ENCODE results near the gene ANKRD39. TPM values are rescaled to one million over a fixed set of nuclear protein-coding genes. Genes with fewer than 3 reads are reported as not detected.
A peak's percentile ranks its signal among the peaks of the same experiment; 100 is the strongest.
"Not testable (repeated sequence)": the region's sequence is repeated elsewhere in the genome, so short reads cannot be mapped to it uniquely, and the experiment has no call there.

ANKRD39 gene, protein sequence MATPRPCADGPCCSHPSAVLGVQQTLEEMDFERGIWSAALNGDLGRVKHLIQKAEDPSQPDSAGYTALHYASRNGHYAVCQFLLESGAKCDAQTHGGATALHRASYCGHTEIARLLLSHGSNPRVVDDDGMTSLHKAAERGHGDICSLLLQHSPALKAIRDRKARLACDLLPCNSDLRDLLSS
- total RNA-seq, result 21.4 and 21.5 TPM in 2 replicates

DNA sequence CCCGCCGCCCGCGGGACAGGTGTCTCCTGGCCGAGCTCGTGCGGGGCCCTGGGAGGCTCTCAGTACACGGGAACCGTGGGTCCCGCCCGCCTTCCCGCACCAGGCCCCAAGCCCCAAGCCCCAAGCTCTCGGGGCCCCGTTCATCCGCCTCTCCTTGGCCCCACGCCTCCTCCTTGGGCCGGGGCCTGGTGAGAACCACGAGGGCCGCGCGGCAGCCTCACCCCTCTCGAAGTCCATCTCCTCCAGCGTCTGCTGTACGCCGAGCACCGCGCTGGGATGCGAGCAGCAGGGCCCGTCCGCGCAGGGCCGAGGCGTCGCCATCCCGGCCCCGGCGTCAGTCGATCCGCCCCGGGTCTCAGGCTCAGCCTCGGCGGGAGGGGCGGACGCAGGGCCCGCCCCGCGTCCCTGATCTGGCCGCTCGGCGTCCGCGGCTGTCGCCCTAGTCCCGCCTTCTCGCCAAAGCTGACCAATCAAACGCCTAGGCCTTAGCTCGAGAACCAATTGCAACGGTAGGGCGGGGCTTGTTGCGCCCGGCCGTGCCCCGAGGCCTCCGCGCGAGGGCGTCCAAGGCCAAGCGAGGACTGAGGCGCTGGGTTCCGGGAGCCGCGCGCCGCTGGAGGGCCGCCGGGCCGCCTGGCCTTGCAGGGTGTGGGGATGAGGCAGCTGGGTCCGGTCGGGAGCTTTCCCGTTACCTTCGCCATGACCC lies at the start of gene ANKRD39:
Gene ANKRD39 (minus strand): TSS at position 350 of the 706 bp plus-strand sequence. CDS start 29 bp downstream, at position 321.
- peak; percentile 85 for DNase-seq (ENCODE audit: extremely low read depth, low read depth, low spot score)

DNA sequence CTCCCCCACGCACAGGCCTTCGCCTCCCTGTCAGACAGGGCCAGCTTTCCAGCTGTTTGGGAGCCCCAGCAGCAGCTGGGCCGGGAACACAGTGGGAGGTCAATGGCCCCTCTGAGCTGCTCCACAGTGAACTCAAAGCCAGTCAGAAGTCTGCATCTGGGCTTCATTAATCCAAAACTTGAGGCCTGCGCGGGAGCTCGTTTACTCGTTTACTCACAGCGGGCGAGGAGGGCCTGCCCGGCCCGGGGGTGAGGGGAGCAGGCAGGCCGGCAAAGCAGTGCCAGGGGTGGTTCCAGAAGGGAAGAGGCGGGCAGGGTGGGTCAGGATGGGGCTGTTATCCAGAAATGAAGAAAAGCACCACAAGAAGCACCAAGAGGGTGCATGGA lies 48.9 kb upstream of the ANKRD39 start:
- no peak for DNase-seq (ENCODE audit: extremely low read depth, low read depth, low spot score)

DNA sequence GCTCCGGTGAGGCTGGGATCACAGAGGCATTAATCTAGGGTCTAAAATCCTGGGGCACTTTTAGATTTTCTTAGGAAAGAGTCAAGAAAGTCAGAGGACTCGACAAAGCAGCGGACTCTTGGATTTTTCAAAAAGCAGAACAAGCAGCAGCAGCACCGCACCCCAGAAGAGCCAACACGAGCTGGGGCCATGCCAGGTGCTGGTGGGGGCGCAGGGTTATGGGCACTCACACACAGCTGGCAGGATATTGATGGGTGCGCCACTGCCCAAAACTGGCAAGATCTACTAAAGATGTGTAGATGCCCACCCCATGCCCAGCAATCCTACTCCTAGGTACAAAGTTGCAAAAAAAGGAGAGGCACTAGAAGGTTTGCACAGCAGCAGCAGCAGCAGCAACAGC lies 46.0 kb upstream of the ANKRD39 start:
- no peak for DNase-seq (ENCODE audit: extremely low read depth, low read depth, low spot score)

DNA sequence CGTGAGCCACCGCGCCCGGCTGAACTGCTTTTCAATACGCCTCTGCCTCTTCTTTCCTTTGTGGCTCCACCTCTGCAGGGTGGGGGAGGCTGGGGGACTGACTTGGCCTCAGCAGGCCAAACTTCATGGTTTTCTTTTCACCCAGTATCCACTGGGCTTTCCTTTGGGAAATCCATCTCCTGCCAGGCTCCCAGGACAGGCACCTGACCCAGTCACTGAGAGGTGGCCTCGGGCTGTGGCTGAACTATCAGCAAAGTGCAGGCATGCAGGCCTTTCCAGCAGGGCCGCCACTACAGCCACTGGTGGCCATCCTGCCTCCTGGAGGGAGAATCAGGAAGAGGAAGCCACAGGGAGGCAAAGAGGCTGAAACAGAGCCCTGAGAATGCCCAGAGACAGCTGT lies 45.5 kb upstream of the ANKRD39 start:
- DNase-seq (ENCODE audit: extremely low read depth, low read depth, low spot score), result no peak

DNA sequence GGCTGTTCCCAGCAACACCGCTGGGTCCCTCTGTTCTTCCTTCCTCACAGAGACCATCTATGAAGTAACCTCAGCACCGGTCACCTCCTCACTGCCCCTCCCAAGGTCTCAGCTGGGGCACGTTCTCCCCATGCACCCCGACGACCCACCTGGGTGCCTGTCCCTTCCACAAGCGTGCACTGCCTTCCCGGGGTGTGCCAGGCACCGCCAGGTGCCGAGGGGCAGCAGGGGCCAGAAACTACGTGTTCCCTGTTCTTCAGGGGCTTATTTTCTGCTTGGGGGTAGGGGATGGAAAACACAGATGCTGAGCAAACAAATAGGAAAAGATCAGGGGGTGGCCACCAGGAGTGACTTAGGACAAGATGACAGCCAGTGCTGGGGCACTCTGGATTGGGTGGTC lies 42.4 kb upstream of the ANKRD39 start:
- DNase-seq (ENCODE audit: extremely low read depth, low read depth, low spot score), result no peak

DNA sequence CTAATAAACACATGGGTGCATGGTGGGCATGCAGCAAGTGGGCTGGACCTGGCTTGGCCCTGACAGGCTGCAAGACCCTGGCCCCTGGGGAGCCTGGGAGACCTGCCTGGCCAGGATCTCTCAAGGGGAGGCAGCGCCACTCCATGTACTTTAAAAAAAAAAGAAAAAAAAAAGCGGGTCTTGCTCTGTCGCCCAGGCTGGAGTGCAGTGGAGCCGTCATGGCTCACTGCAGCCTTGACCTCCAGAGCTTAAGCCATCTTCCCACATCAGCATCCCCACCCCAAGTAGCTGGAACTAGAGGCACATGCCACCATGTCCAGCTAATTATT lies 41.6 kb upstream of the ANKRD39 start:
- DNase-seq (ENCODE audit: extremely low read depth, low read depth, low spot score), result no peak

DNA sequence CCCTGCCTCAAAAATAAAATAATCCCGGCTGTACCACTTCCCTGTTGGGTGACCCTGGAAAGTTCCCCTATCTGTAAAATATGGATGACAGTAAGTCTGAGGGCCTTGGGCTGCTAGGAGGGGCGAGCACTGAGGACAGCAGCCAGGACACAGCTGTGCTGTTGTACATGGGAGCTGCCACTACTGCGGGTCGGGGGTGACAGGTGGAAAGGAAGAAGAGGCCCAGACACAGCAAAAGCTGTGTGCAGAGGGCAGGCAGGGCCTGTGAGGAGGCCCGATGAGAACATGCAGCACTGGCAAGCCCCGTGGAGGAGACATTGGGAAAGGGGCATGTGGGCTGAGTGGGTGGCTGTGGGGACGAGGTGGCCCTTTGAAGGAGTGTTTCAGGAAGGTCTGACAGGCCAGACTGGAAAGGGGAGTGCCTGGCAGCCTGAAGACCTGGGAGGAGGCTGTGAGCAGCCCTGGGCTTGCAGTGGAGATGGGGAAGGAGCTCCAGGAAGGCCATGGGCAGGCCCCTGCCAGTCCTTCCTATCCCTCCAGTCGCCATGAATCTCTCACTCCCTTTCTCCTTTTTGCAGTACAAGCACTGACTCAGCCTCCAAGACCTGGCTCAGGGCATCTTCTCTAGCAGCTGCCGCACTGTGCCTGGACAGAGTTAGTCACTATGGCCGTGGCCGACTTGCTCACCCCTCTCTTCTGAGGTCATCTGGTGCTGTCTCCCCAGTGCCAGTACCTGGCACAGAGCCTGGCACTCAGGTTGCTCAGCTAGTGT lies 41.0 kb upstream of the ANKRD39 start:
- no peak for DNase-seq (ENCODE audit: extremely low read depth, low read depth, low spot score)

DNA sequence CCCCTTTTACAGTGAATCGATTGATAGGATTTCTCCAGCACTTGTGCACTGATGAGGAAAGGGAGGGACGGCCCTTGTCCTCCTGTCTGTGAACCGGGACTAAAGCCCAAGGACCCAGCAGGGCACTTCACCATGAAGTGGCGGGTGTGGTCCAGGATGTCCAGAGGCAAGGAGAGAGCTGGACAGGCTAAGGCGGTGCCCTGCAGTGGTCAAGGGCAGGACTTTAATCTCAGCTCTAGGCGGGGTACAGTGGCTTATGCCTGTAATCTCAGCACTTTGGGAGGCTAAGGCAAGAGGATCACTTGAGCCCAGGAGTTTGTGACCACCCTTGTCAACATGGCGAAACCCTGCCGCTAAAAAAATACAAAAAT lies 40.3 kb upstream of the ANKRD39 start:
- DNase-seq (ENCODE audit: extremely low read depth, low read depth, low spot score), result no peak

DNA sequence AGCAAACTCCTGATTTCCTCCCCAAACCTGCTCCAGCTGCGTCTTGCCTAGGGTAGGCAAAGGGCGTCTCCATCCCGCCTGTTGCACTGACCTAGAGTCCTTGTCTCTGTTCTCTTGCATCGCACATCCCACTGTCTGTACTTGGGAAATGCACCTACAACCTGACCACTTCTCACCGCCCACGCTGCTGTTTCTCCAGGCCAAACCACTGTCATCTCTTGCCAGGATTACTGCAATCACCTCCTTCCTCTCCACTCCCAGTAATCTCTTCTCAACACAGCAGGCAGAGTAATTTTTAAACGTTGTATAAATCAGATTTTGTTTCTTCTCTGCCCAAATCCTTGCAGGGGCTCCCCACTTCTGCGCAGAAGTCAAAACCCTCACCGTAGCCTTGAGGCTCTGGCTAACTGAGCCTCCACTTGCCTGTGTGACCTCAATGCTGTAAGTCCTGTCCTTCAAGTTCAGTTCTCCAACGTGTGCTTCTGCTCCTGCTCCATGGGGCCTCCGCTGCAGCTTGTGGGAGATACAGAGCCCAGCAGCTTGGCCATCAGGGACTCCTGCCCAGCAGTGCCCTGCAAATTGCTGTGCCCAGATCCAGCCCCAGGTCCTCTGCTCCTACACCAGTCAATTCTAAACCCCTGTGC lies 39.8 kb upstream of the ANKRD39 start:
- DNase-seq (ENCODE audit: extremely low read depth, low read depth, low spot score), result no peak

DNA sequence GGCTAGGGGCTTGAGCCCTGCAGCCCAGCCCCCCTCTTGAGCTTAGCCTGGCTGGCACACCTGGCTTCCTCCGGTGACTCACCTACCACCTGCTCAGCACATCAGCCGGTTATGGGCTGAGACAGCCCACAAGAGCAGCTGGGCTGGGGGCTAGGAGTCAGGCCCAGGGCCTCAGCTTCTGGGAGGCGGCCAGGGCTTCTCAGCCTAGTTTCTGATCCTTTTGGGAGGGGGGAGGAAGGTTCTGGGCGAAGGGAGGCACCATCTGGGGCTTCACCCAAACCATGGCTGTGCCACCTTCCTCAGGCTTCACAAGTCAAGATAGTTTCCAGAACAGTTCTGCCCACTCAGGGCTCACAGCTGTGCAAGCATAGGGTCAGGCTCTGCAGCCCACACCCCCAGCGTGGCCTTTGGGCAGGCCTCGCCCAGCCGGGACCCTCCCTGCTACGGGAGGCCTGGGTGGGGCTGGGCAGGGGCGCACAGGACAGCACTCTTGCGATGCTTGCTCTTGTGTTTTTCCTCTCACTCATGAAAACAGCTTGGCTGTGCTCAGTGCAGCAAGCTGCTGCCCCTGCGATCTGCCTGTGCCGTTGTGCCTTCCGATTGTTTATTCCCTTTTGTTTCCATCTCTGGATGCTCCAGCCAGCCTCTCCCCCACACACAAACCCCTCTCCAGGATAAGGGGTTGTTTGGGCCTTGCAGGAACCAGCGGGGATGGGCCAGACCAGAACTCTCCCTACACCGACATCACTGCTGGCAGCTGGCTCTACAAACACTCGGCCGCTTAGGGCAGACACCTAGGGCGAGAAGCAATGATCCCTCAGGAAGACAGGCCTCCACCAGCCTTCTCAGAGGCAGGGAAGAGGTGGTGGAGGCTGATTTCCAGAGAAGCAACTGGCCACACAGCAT lies 38.2 kb upstream of the ANKRD39 start:
- DNase-seq (ENCODE audit: extremely low read depth, low read depth, low spot score), result no peak

DNA sequence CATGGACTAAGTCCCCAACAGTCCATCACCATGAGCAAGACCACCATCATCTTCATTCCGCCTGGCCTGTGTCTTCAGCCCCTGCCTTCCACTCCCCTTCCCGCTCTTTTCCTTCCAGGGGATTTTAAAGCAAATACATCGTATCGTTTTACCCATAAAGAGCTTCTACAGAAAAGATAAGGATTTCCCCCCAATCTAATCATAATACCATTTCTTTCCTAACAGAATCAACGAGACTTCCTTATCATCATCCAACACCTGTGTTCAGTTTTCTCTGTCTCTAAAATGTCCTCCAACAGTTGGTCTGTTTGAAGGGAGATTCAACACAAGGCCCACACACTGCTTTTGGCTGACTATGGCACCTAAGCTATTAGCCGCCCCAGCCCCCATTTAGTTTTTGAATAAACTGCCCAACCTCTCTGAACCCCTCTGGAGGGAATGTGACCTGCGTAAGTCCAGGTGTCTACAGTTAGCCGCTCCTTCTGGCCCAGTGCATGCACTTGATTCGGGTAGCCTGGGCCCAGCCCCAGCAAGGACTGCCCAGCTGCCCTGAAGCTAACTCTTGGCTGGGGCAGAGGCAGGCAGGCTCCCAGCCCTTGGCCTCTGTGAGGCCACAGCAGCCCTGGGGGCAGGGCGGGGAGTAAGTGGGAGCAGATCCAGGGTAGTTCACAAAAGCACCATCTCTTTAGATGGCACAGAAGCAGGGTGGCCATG lies 37.4 kb upstream of the ANKRD39 start:
- no peak for DNase-seq (ENCODE audit: extremely low read depth, low read depth, low spot score)

DNA sequence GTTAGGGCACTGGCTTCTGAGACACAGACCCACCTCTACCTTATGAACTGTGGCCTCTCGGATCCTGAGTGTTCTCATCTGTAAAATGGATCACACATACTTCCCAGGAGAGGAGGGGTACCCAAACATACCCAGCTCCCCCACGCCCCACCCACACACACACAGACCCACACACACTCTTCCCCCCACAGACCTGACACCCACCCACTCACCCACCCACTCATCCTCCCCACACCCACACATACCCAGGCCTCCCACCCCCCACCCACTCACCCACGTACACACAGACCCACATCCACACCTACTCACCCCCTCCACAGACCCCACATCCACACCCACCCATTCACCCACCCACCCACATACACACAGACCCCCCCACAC lies 36.3 kb upstream of the ANKRD39 start:
- no peak for DNase-seq (ENCODE audit: extremely low read depth, low read depth, low spot score)

DNA sequence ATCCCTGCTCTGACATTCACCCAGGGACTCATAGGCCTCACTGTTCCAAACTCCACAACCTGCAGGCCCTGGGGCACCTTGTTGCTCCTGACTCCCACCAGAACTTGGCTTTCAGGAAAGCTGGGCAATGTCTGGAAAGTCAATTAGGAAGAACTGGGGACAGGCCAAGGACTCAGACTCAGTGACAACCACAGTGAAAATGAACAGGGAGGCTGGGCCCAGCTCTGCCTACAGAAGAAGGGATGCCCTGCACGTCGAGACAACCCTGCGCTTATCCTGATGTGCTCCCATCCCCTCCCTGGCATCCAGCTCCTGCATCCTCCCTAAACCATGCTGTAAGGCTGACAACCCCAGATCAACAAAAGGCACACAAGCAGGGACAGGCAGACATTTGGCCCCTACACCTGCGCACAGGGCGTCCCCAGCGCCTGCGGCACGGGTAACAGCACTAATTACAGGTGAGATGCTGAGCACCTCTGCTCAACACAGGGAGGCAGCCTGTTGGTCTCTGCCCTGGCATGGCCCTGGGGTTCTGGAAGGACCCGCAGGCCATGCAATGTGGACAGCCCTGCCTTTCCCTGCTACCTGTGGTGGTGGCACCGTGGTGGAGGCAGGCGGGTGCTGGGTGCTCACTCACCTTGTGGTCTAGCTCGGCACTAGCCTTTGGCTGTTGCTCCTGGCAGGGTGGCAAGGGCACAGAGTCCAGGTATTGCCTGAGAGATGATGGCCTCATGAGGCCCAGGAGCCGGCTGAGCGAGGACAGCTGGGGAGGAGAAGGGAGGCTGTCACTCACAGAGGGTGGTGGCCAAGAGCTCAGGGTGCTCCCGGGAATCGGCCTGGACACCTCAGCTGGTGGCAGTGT lies 35.7 kb upstream of the ANKRD39 start:
- DNase-seq (ENCODE audit: extremely low read depth, low read depth, low spot score), result no peak

DNA sequence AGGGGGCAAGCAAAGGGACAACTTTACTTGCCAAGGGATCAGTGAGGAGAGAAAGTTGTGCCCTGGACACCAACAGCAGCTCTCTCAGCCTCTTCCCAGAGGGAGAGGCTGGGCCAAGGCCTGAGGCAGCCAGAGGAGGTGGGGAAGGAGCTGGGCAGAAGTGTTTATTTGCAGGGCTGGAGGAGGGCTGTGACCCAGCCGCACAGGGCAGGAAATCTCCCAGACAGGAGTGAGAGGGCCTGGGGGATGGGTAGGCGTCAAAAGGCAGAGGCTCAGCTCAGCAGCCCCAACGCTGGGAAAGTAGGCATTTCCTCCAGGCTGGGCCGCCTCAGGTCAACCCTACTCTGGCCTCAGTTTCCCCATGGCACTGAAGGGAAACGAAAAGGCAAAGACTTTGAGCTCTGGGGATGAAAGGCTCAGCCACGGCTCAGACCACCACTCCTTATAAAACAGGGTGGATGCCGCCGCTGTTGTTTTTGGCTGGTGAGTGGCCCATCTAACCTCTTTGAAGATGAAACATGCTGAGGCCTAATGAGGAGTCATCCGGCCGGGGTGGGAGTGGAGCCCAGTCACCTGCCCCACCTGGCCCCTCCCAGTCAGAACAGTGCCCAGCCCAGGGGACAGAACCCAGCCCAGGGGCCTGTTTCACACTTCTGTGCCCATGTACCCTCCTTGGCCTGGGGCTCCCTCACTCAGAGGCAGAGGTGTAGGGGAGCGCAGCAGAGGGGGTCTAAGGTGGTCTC lies 33.9 kb upstream of the ANKRD39 start:
- no peak for DNase-seq (ENCODE audit: extremely low read depth, low read depth, low spot score)

DNA sequence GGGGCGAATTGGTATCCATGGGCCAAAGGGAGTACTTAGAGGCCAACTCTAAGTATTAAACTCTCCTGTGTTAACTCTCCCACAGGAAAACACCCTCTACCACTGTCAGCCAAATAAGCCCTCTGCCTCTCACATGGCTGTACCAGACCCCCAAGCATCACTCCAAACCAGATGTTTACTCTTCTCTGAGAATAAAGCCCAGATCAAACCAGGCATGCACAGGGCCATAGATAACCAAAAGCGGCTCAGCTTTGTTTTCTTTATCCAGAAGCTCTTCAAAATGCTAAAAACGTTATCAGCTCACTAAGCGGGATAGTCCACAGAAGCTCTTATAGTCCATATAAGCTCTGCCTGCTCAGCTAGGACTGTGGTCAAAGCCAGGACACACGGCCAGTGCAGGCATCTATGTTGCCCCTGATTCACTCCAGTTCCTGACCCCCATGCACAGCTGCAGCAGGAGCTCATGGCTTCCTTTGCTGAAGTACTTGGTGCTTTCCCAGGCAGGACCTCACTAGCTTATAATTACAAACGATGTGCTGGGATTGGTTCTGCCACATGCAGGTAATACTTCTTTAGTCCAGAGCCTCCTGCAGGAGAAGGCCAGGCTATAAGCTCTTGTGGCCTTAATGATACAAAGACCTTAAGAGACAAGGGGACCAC lies 33.0 kb upstream of the ANKRD39 start:
- DNase-seq (ENCODE audit: extremely low read depth, low read depth, low spot score), result no peak

DNA sequence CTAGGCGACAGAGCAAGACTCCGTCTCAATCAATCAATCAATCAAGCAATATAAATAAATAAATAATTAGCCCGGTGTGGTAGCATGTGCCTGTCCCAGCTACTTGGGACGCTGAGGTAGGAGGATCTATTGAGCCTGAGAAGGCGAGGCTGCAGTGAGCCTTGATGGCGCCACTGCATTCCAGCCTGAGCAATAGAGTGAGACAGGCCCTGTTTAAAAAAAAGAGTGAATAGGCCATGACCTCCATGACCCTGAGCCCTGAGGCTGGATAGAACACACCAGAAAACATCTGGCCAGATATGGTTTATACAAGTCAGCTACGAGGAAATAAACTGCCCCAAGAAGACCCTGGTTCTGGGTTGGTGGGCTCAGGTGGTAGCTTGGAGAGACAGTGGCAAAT lies 32.4 kb upstream of the ANKRD39 start:
- DNase-seq (ENCODE audit: extremely low read depth, low read depth, low spot score), result no peak

DNA sequence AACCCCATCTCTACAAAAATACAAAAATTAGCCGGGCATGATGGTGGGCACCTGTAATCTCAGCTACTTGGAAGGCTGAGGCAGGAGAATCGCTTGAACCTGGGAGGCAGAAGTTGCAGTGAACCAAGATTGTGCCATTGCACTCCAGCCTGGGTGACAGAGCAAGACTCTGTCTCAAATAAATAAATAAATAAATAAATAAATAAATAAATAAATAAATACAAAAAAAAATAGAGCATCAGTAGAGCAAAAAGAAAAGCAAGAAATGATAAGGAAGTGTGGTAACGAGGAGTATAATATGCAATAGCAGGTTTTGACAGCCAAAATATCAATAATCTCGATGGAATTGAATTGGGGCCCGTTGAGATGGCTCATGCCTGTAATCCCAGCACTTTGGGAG lies 31.7 kb upstream of the ANKRD39 start:
- not testable (repeated sequence) for DNase-seq (ENCODE audit: extremely low read depth, low read depth, low spot score)

Data from glomerular endothelial cell (primary cell).